Activated naive CD4-positive, alpha-beta T cell treated with anti-CD3 and anti-CD28 coated beads, Interleukin-2, amount 10 ng/mL, durations not matched to agents 7 days and 5 days (primary cell): ENCODE data around the gene SPEG.
A peak's percentile ranks its signal among the peaks of the same experiment; 100 is the strongest.

Experiments used
- CTCF ChIA-PET: fragments of 350-600 bp; sonication (Branson Sonifier 250); formaldehyde crosslinking; loops from one replicate; lab custom pipeline; 2021; ENCODE audit warnings: antibody characterized with exemption; lab: Charles Lee
- DNase-seq: peaks from one replicate; pipeline ENCODE4 v3.0.0-alpha.2; 2020
- H3K27ac Mint-ChIP-seq: one replicate; pipeline ENCODE4 v1.8.0; 2021; ENCODE audit warnings: mild to moderate bottlenecking, moderate library complexity, mixed read lengths
- H3K27me3 Mint-ChIP-seq: one replicate; pipeline ENCODE4 v1.8.0; 2021; ENCODE audit warnings: mild to moderate bottlenecking, mixed read lengths
- H3K36me3 Mint-ChIP-seq: one replicate; pipeline ENCODE4 v1.8.0; 2021; ENCODE audit warnings: mixed read lengths
- H3K4me1 Mint-ChIP-seq: one replicate; pipeline ENCODE4 v1.8.0; 2021; ENCODE audit warnings: mixed read lengths
- H3K4me3 Mint-ChIP-seq: one replicate; pipeline ENCODE4 v1.8.0; 2021; ENCODE audit warnings: mild to moderate bottlenecking, moderate library complexity, mixed read lengths
- H3K9me3 Mint-ChIP-seq: one replicate; pipeline ENCODE4 v1.8.0; 2021; ENCODE audit warnings: mixed read lengths

Gene SPEG

DNA sequence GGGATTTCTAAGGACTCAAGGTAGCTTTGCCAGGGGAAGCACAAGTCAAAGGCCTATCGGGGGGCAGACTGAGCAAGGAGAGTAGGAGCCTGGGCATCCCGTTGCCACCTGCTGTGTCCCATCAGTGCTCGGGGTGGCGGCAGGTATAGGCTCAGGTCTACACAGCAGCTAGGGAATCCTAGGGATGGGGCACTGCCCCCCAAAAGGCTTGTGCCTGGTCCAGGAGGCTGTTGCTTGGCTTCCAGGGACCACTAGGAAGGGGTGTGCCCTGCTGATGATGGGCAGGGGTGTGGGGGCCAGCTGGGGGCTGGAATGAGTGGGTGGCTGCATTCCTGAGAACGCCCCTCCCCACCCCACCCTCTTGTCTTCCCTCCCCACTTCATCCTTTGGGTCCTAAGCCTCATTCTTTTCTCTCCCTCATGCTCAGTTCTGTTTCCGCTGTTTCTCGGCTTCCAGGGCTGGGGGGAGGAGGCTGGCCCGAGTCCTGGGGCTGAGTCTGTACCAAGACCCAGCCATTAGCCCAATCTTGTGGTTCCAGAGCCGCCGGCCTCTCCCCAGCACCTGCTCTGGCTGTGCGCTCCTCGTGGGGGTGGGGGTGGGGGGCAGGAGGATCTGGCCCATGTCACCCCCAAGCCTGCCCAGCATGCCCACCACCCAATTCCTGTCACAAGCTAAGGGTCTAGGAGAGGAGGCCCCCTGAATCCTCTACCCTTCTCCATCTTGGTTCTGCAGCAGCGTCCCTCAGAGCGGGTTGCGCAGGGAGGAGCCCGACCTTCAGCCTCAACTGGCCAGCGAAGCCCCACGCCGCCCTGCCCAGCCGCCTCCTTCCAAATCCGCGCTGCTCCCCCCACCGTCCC, 12.8 kb downstream of the SPEG start:
- Mint-ChIP-seq H3K27me3 (peaks cover 98% of the 10 kb centered on the region), H3K27ac (no peak overlapping the region), H3K36me3 (no peaks in the 10 kb centered on the region), H3K4me1 (peaks cover 8% of the 10 kb centered on the region), H3K4me3 (no peak overlapping the region), H3K9me3 (no peaks in the 10 kb centered on the region)
- CTCF ChIA-PET: interaction anchor here (0.7 to 1.1 kb wide), 3 partner anchors 8 to 14 kb away, joined by 3 to 4 read pairs (median 3); no protein-coding TSS in a partner anchor
- no peak for DNase-seq

DNA sequence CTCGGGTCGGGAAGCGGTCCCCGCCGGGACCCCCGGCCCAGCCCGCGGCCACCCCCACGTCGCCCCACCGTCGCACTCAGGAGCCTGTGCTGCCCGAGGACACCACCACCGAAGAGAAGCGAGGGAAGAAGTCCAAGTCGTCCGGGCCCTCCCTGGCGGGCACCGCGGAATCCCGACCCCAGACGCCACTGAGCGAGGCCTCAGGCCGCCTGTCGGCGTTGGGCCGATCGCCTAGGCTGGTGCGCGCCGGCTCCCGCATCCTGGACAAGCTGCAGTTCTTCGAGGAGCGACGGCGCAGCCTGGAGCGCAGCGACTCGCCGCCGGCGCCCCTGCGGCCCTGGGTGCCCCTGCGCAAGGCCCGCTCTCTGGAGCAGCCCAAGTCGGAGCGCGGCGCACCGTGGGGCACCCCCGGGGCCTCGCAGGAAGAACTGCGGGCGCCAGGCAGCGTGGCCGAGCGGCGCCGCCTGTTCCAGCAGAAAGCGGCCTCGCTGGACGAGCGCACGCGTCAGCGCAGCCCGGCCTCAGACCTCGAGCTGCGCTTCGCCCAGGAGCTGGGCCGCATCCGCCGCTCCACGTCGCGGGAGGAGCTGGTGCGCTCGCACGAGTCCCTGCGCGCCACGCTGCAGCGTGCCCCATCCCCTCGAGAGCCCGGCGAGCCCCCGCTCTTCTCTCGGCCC, 13.6 kb downstream of the SPEG start:
- Mint-ChIP-seq H3K36me3 (no peaks in the 10 kb centered on the region), H3K4me3 (no peak overlapping the region), H3K4me1 (peaks cover 3% of the 10 kb centered on the region), H3K9me3 (no peaks in the 10 kb centered on the region), H3K27ac (no peak overlapping the region), H3K27me3 (peaks cover 97% of the 10 kb centered on the region)
- CTCF ChIA-PET: no interaction called here
- no peak for DNase-seq

DNA sequence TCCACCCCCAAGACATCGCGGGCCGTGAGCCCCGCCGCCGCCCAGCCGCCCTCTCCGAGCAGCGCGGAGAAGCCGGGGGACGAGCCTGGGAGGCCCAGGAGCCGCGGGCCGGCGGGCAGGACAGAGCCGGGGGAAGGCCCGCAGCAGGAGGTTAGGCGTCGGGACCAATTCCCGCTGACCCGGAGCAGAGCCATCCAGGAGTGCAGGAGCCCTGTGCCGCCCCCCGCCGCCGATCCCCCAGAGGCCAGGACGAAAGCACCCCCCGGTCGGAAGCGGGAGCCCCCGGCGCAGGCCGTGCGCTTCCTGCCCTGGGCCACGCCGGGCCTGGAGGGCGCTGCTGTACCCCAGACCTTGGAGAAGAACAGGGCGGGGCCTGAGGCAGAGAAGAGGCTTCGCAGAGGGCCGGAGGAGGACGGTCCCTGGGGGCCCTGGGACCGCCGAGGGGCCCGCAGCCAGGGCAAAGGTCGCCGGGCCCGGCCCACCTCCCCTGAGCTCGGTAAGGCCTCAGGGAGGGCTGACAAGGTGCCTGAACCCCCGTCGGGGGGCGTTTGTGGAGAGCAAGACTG, 14.2 kb downstream of the SPEG start:
- H3K4me1 Mint-ChIP-seq: peaks cover 3% of the 10 kb centered on the region
- no peaks in the 10 kb centered on the region for H3K9me3 Mint-ChIP-seq
- H3K4me3 Mint-ChIP-seq: no peak overlapping the region
- peaks cover 92% of the 10 kb centered on the region for H3K27me3 Mint-ChIP-seq
- no peaks in the 10 kb centered on the region for H3K36me3 Mint-ChIP-seq
- no peak for DNase-seq
- CTCF ChIA-PET: interaction anchor here (1.1 to 1.2 kb wide), 2 partner anchors 9 to 27 kb away, joined by 3 read pairs; no protein-coding TSS in a partner anchor
- H3K27ac Mint-ChIP-seq: no peak overlapping the region

DNA sequence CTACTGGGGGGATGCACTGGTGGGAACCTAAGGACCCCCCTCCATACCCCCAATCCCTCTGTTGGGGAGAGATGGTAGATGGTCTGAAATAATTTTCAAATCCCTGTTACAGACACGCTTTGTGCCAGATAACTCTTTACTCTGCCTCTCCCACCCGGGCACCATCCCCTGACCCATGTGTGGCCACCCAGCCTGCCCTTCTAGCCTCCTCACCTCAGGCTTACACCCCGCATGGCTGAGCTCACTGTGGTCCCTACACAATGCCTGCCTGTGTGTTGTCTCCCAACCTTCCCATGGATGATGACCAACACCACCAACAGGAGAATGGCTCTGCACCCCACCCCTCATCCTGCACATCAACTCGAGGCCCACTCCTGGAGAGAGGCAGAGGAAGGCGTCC, 15.0 kb downstream of the SPEG start:
- H3K27me3 Mint-ChIP-seq: peaks cover 88% of the 10 kb centered on the region
- no peaks in the 10 kb centered on the region for H3K36me3 Mint-ChIP-seq
- H3K9me3 Mint-ChIP-seq: no peaks in the 10 kb centered on the region
- CTCF ChIA-PET: interaction anchor here (1.0 to 1.5 kb wide), 4 partner anchors 8 to 26 kb away, joined by 3 to 4 read pairs (median 3); no protein-coding TSS in a partner anchor
- H3K4me1 Mint-ChIP-seq: peaks cover 3% of the 10 kb centered on the region
- H3K27ac Mint-ChIP-seq: no peak overlapping the region
- DNase-seq: no peak
- H3K4me3 Mint-ChIP-seq: no peak overlapping the region

DNA sequence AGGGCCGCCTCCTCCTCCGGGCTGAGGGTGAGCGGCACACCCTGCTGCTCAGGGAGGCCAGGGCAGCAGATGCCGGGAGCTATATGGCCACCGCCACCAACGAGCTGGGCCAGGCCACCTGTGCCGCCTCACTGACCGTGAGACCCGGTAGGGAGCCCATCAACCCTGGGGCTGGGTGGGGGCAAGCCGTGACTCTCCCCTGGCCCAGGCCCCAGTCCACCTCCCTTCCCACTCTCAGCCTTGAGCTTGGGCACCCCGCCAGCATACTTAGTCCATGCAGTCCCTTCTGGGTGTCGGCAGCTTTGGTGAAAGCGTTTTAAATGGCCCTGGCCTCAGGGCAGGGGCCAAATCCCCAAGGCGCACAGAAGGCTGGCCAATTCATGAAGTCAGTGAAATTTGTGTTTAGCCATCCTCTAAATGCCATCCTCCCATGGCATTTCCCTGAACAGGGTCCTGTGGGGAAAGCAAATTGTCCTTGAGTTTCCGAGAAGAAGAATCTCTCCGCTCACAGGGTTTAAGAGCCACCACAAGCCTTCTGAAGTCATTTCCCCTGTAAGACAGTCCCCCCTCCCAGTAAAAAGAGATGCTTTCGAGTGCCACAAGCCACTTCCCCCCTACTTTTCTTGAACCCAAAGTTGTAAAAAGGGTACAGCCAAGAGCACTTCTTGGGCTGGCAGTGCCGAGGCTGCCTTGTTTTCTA, 17.2 kb downstream of the SPEG start:
- DNase-seq: no peak
- Mint-ChIP-seq H3K4me1 (peaks cover 3% of the 10 kb centered on the region), H3K9me3 (no peaks in the 10 kb centered on the region), H3K4me3 (no peak overlapping the region), H3K36me3 (no peaks in the 10 kb centered on the region), H3K27me3 (peaks cover 71% of the 10 kb centered on the region), H3K27ac (no peak overlapping the region)
- CTCF ChIA-PET: no interaction called here

DNA sequence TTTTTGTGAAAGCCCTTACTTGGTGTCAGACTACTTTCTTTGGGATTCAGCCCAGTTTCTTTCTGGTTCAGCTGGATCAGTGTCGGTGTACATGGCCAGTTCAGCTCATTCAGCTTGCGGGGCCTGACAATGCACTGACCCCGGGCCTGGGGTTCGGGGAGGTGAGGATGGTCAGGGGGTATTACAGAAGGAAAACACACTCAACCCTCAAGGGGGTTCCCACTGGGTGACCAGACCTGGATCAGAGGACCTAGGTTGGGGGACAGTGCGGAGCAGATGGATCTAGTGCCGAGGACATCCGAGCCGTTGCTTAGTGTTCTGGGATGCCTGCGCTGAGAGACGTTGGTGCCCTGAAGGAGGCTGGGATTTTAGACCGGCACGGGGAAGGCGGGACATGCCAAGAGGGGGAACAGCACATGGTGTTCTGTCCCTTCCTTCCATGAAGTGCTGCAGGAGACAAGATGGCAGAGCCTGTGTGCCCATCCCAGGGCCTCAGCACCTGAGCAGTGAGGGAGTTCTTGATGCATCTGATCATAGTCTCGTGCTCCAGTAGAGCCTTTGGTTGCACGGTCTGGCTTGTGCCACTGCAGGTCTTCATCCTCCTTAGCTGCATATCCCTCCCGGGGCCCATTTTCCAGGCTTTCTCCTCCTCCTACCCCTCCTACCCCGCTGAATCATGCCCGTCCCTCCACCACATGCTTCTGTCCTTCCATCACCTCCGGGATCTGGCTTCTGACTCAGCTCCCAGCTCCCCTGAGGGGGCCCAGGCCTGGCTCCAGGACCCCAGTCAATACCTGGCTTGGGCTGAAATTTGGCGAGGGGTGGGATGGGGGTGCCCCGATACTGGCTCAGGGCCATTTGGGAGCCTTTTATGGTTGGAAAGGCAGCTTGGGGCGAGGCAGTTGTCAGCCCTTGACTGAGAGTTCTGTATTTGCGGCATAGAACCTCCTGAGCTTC, 18.0 kb downstream of the SPEG start:
- CTCF ChIA-PET: interaction anchor here (1.1 to 1.3 kb wide), 2 partner anchors 19 to 88 kb away, joined by 4 read pairs; no protein-coding TSS in a partner anchor
- DNase-seq: no peak
- Mint-ChIP-seq H3K27ac (no peak overlapping the region), H3K36me3 (no peaks in the 10 kb centered on the region), H3K4me1 (peaks cover 3% of the 10 kb centered on the region), H3K27me3 (peaks cover 64% of the 10 kb centered on the region), H3K4me3 (no peak overlapping the region), H3K9me3 (no peaks in the 10 kb centered on the region)

DNA sequence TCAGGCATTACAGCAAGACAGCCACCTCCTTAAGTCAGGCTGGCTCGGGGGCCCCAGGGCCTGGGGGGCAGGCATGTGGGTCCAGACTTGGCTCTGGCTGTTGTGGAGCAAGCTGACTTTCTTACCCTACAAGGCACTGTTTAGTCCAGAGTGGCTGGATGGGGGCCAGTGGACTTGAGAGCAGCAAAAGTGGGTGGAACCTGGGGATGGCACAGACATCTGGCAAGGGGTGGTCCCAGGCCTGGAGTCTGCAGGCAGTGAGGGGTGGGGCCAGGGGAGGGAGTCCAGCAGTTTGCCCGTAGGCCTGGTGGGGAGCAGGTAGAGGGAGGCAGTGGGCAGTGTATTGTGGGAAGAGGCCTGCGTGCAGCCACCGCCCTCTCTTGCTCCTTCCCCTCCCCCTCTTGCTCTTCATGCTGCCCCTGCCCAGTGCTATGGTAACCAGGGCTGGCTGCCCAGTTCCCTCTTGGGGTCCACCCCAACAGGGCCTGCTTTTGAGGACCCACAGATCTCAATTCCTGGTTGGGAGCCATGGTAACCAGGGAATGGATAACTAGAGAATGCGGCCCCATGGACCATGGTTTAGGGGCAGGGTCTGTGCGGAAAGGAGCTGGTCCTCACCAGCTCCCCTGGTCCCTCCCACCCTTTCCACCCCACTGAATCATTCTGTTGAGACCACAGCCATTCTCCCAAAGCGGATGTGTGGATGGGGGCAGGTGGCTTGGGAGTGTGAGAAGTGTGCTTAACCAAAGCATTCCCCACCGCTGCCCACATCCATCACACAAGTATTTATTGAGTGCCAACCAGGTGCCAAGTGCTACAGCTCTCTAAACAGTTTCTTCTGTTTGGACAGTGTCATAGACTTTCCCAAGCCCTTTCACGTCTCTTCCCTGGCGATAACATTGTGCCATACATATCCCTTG, 19.3 kb downstream of the SPEG start:
- Mint-ChIP-seq H3K4me3 (no peak overlapping the region), H3K4me1 (peaks cover 3% of the 10 kb centered on the region), H3K27ac (no peak overlapping the region), H3K27me3 (peaks cover 54% of the 10 kb centered on the region), H3K9me3 (no peaks in the 10 kb centered on the region), H3K36me3 (no peaks in the 10 kb centered on the region)
- CTCF ChIA-PET: interaction anchor here (1.1 to 1.3 kb wide), 2 partner anchors 20 to 87 kb away, joined by 4 read pairs; no protein-coding TSS in a partner anchor
- no peak for DNase-seq

DNA sequence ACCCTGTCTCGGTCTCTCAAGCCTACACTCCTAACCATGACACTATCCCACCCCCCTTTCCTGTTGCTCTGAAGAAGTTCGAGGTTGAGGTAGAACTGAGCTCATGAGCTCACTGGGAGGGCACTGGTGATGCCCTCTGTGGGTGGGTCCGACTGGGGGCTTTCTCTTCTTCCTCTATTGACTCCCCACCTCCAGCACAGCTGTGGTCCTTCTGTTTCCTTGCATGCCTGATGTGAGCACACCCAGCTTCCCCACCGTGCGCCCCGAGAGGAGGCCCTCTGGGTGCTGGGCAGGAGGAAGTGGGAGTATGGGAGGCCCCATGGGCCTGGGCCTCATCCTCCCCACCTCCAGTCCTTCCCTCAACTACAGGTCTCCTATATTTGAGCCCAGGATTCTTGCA, 20.9 kb downstream of the SPEG start:
- H3K36me3 Mint-ChIP-seq: no peaks in the 10 kb centered on the region
- peak overlapping the region; percentile 34 for H3K27ac Mint-ChIP-seq
- H3K27me3 Mint-ChIP-seq: peaks cover 38% of the 10 kb centered on the region
- no peak for DNase-seq
- CTCF ChIA-PET: interaction anchor here (0.8 to 1.5 kb wide), 5 partner anchors 9 to 43 kb away, joined by 3 to 4 read pairs (median 3); partner anchors contain the start of gene GMPPA
- no peaks in the 10 kb centered on the region for H3K9me3 Mint-ChIP-seq
- H3K4me3 Mint-ChIP-seq: no peak overlapping the region
- H3K4me1 Mint-ChIP-seq: no peaks in the 10 kb centered on the region

DNA sequence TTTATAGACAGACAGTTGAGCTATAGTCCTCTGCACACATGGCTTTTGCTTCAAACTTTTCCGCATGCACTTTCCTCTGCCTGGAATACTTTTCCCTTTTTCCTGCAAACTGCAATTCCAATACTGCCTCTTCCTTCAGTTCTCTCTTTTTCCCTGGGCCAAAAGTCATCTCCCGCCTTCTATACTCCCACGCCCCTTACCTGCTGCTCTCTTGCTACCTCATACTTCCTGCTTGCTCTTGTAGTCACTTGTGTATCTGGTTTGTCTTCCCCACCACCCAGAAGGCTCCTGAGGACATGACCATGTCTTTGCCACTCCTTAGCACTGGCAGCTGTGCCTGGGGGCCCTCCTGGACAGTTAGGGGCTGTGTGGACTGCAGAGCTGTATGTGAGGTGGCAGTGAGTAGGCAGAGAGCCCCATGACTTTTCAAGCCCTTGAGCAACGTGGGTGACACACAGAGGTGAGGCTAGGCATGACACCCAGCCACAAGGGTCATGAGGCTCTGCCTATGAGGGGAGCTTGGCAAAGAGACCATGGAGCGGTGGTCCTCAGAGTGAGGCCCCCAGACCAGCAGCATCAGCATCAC, 23.2 kb downstream of the SPEG start:
- H3K4me3 Mint-ChIP-seq: no peak overlapping the region

DNA sequence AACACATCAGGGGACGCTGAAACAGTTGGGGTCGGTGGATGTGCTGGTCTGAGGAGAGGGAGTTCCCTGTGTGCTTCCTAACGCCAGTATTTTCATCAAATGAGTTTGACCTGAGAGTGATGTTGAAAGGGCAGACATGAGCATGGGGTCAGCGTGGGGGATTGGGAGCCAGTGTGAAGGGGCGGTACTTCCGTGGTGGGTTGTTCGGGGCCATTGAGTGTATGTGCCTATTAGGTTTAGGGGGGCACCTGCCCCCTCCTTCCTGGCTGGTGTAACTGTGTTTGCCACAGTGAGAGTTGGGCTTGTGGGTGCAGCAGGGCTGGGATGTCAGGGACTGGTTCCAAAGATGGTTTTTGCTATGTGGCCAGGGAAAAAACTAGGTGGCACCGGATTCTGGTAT, 24.4 kb downstream of the SPEG start:
- H3K9me3 Mint-ChIP-seq: no peaks in the 10 kb centered on the region
- H3K27ac Mint-ChIP-seq: no peak overlapping the region
- no peak overlapping the region for H3K4me3 Mint-ChIP-seq
- CTCF ChIA-PET: interaction anchor here (0.8 to 2.5 kb wide), 8 partner anchors 9 to 71 kb away, joined by 3 to 23 read pairs (median 4); no protein-coding TSS in a partner anchor
- H3K4me1 Mint-ChIP-seq: peaks cover 3% of the 10 kb centered on the region
- H3K27me3 Mint-ChIP-seq: peaks cover 11% of the 10 kb centered on the region
- H3K36me3 Mint-ChIP-seq: no peaks in the 10 kb centered on the region
- no peak for DNase-seq

More for the DNA sequence above, 23.2 kb downstream of the SPEG start:
- DNase-seq: no peak
- Mint-ChIP-seq H3K4me1 (peaks cover 3% of the 10 kb centered on the region), H3K27me3 (peaks cover 15% of the 10 kb centered on the region), H3K36me3 (no peaks in the 10 kb centered on the region), H3K9me3 (no peaks in the 10 kb centered on the region), H3K27ac (no peak overlapping the region)
- CTCF ChIA-PET: interaction anchor here (0.6 to 2.5 kb wide), 11 partner anchors 9 to 1648 kb away, joined by 3 to 23 read pairs (median 3); no protein-coding TSS in a partner anchor

DNA sequence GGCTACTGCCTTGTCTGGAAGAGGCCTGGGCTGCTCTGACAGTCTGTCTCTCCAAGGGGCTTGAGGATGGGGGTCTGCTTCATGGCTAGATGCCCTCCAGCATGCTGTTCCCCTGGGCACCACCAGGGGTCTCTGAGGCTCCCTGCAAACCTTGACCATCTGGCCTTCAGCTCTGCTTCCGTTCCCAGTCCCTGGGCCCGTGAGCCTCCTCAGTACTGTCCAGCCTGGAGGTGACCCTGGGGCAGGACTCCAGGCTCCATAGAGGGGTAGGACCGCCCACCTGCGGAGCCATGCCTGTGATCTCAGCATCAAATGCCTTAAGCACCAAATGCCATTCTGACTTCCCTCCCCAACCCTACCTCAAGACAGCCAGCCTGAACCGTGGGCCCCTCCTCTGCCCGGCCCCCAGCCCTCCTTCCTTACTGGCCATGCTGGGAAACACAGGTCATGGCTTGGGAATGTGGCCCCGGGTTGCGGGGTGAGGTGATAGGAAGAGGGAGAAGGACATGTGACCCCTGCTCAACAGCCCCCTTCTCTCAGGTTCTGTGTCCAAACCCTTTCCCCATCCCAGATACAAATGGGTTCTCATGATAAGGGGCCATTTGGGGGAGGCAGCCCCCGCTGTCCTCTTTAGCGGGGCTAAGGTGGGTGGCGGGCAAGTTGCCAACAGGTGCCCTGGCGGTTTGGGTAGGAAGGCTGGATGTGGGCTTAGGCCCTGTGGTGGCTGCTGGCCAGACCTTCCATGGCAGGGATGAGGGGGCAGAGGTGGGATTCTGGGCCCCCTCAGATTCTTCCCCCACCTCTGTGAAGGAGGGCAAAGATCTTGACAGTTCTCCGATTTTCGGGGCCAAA, 25.0 kb downstream of the SPEG start:
- peak; percentile 49 for DNase-seq
- no peaks in the 10 kb centered on the region for H3K9me3 Mint-ChIP-seq
- no peaks in the 10 kb centered on the region for H3K36me3 Mint-ChIP-seq
- CTCF ChIA-PET: interaction anchor here (0.8 to 2.5 kb wide), 5 partner anchors 8 to 70 kb away, joined by 3 to 23 read pairs (median 3); no protein-coding TSS in a partner anchor
- no peak overlapping the region for H3K4me3 Mint-ChIP-seq
- peaks cover 8% of the 10 kb centered on the region for H3K27me3 Mint-ChIP-seq
- no peak overlapping the region for H3K27ac Mint-ChIP-seq
- peaks cover 3% of the 10 kb centered on the region for H3K4me1 Mint-ChIP-seq
